ENCODE measurements around the gene HPX.

Gene HPX

GRCh38 chr11:6402561-6402981, 38.2 kb downstream of the HPX start:
- Histone ChIP-seq H3K4me3 (ENCODE audit: low read length) (peak overlapping the region; percentile 68), H3K79me2 (ENCODE audit: low read length) (no peaks in the 10 kb centered on the region), H4K20me1 (ENCODE audit: insufficient read depth, low read length) (no peaks in the 10 kb centered on the region), H3K4me1 (ENCODE audit: low read length) (peaks cover 28% of the 10 kb centered on the region), H3K27ac (ENCODE audit: low read length) (peak overlapping the region; percentile 54), H3K9me3 (ENCODE audit: insufficient read depth, low read length) (no peaks in the 10 kb centered on the region), H3K9ac (ENCODE audit: low read length) (peak overlapping the region; percentile 49), H3K27me3 (ENCODE audit: low read depth, low read length) (no peaks in the 10 kb centered on the region), H3K4me2 (ENCODE audit: low read length) (peak overlapping the region; percentile 92), H3K36me3 (replicated peaks; ENCODE audit: low read depth, low read length) (no peaks in the 10 kb centered on the region), H2AFZ (ENCODE audit: low read depth, low read length) (0 out of 2 replicates have a peak overlapping the region, but pooled peaks have one; percentile 25)
- TF ChIP-seq CTCF (IDR thresholded peaks at IDR 0.05; ENCODE audit: low read depth, low read length), result no peak

- Histone ChIP-seq H3K27ac (ENCODE audit: low read length) (peak overlapping the region; percentile 54), H3K79me2 (ENCODE audit: low read length) (no peaks in the 10 kb centered on the region), H2AFZ (ENCODE audit: low read depth, low read length) (0 out of 2 replicates have a peak overlapping the region, but pooled peaks have one; percentile 25), H3K4me2 (ENCODE audit: low read length) (peak overlapping the region; percentile 92), H4K20me1 (ENCODE audit: insufficient read depth, low read length) (no peaks in the 10 kb centered on the region), H3K9me3 (ENCODE audit: insufficient read depth, low read length) (no peaks in the 10 kb centered on the region), H3K36me3 (replicated peaks; ENCODE audit: low read depth, low read length) (no peaks in the 10 kb centered on the region), H3K9ac (ENCODE audit: low read length) (peak overlapping the region; percentile 49), H3K4me3 (ENCODE audit: low read length) (peak overlapping the region; percentile 68), H3K27me3 (ENCODE audit: low read depth, low read length) (no peaks in the 10 kb centered on the region), H3K4me1 (ENCODE audit: low read length) (peaks cover 28% of the 10 kb centered on the region)
- TF ChIP-seq EZH2phosphoT487 (IDR thresholded peaks at IDR 0.05; ENCODE audit: low read depth) (no peak), CTCF (IDR thresholded peaks at IDR 0.05; ENCODE audit: low read depth, low read length) (no peak)
Observed at GRCh38 chr11:6402061-6402470, 38.7 kb downstream of the HPX start.

GRCh38 chr11:6401464-6401863, 39.3 kb downstream of the HPX start:
- Histone ChIP-seq H3K79me2 (ENCODE audit: low read length) (no peaks in the 10 kb centered on the region), H3K4me1 (ENCODE audit: low read length) (peaks cover 28% of the 10 kb centered on the region), H3K4me2 (ENCODE audit: low read length) (peak overlapping the region; percentile 92; the same call in 1 of the 2 replicates), H3K27me3 (ENCODE audit: low read depth, low read length) (no peaks in the 10 kb centered on the region), H4K20me1 (ENCODE audit: insufficient read depth, low read length) (no peaks in the 10 kb centered on the region), H3K4me3 (ENCODE audit: low read length) (no peak overlapping the region), H3K36me3 (replicated peaks; ENCODE audit: low read depth, low read length) (no peaks in the 10 kb centered on the region), H3K9me3 (ENCODE audit: insufficient read depth, low read length) (no peaks in the 10 kb centered on the region), H3K27ac (ENCODE audit: low read length) (no peak overlapping the region), H2AFZ (ENCODE audit: low read depth, low read length) (no peak overlapping the region), H3K9ac (ENCODE audit: low read length) (no peak overlapping the region)
- TF ChIP-seq CTCF (IDR thresholded peaks at IDR 0.05; ENCODE audit: low read depth, low read length), result no peak
- TF ChIP-seq EZH2phosphoT487 (IDR thresholded peaks at IDR 0.05; ENCODE audit: low read depth), result no peak

GRCh38 chr11:6400431-6401345, 40.1 kb downstream of the HPX start:
- Histone ChIP-seq H3K27ac (ENCODE audit: low read length) (no peak overlapping the region), H3K9me3 (ENCODE audit: insufficient read depth, low read length) (no peaks in the 10 kb centered on the region), H3K79me2 (ENCODE audit: low read length) (no peaks in the 10 kb centered on the region), H2AFZ (ENCODE audit: low read depth, low read length) (no peak overlapping the region), H3K4me1 (ENCODE audit: low read length) (peaks cover 28% of the 10 kb centered on the region), H3K4me2 (ENCODE audit: low read length) (no peak overlapping the region), H3K4me3 (ENCODE audit: low read length) (no peak overlapping the region), H4K20me1 (ENCODE audit: insufficient read depth, low read length) (no peaks in the 10 kb centered on the region), H3K9ac (ENCODE audit: low read length) (no peak overlapping the region), H3K36me3 (replicated peaks; ENCODE audit: low read depth, low read length) (no peaks in the 10 kb centered on the region), H3K27me3 (ENCODE audit: low read depth, low read length) (no peaks in the 10 kb centered on the region)
- no peak for TF ChIP-seq EZH2phosphoT487 (IDR thresholded peaks at IDR 0.05; ENCODE audit: low read depth)
- TF ChIP-seq CTCF (IDR thresholded peaks at IDR 0.05; ENCODE audit: low read depth, low read length), result no peak
